ENCODE data around the gene IRAK1. TPM values are rescaled to one million over a fixed set of nuclear protein-coding genes. Genes with fewer than 3 reads are reported as not detected.
A peak's percentile ranks its signal among the peaks of the same experiment; 100 is the strongest.

Gene IRAK1
- total RNA-seq = 150 and 151 TPM in 2 replicates

DNA sequence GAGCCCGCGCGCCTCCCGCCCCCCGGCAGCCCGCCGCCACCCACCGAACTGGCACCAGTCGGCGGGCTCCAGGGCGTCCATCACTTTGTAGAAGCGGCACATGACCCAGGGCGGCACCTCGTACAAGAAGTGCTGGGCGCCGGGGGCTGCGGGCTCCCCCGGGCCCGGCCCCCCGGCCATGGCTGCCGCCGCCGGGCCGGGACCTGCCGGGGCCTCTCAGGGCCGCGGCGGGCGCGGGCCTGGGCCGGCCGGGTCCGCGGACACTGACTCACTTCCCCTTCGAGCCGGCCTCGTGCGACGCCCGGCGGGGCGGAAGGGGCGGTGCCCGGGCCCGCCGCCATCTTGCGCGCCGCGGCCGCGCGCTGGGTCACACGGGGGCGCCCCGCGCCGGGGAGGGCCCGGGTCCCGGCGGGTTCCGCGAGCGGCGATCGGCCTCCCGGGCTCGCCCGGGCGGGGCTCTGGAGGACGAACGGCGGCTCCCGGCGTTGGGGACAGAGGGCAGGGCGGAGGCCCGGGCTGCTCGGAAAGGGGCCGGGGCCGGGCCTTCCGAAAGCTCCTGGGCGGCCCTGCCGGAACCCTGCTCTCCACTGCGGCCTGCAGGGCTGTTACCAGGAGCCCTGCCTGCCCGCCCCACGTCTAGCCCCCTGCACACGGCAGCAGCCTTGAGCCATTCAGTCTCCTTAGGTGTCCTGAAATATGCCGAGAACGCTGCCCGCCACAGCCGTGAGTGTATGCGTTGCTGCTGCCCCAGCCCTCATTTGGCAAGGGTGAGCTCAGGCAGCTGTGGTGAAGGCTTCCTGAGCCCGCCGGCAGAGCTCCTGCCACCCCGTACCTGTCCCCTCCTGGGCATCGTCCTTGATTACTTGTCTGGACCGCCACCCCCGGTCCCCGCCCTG, at the start of gene IRAK1:
Gene IRAK1, minus strand, starts transcription at position 270 of the 896 bp plus-strand sequence. Its CDS starts 90 bp downstream, at position 180.
- intact Hi-C loops (cut with micrococcal nuclease) = loop anchor here (5.0 kb wide), 2 partner anchors 38 to 48 kb away; partner anchors contain the start of genes HCFC1 and TMEM187
- Mint-ChIP-seq H3K9me3 (no peaks in the 10 kb centered on the region), H3K4me1 (ENCODE audit: low read depth) (peaks cover 9% of the 10 kb centered on the region), H3K4me3 (ENCODE audit: low read depth) (peak within 1 kb of the TSS; percentile 88), H3K36me3 (ENCODE audit: low read depth) (peaks cover 20% of the 10 kb centered on the region), H3K27ac (peak within 1 kb of the TSS; percentile 92), H3K27me3 (ENCODE audit: low read depth) (no peaks in the 10 kb centered on the region)
- DNase-seq (ENCODE audit: low spot score) = peak; percentile 49

DNA sequence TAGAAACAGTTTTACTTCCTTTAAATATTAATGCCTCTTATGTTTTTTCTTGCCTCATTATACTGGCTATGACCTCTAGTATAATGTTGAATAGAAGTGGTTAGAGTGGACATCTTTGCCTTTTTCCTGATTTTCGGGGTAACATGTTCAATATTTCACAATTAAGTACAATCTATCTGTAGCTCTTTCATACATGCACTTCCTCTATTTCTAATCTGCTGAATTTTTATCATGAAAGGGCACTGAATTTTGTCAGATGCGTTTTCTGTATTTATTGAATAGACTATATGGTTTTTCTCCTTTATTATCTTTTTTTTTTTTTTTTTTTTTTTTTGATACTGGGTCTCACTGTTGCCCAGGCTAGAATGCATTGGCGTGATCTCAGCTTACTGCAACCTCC, 48.9 kb upstream of the IRAK1 start:
- DNase-seq (ENCODE audit: low spot score) = no peak
- intact Hi-C loops (cut with micrococcal nuclease) = no loop called here
- peaks cover 13% of the 10 kb centered on the region for H3K36me3 Mint-ChIP-seq (ENCODE audit: low read depth)
- no peaks in the 10 kb centered on the region for H3K9me3 Mint-ChIP-seq
- no peak overlapping the region for H3K27ac Mint-ChIP-seq
- H3K4me1 Mint-ChIP-seq (ENCODE audit: low read depth) = peaks cover 14% of the 10 kb centered on the region
- H3K27me3 Mint-ChIP-seq (ENCODE audit: low read depth) = no peaks in the 10 kb centered on the region
- H3K4me3 Mint-ChIP-seq (ENCODE audit: low read depth) = no peak overlapping the region

DNA sequence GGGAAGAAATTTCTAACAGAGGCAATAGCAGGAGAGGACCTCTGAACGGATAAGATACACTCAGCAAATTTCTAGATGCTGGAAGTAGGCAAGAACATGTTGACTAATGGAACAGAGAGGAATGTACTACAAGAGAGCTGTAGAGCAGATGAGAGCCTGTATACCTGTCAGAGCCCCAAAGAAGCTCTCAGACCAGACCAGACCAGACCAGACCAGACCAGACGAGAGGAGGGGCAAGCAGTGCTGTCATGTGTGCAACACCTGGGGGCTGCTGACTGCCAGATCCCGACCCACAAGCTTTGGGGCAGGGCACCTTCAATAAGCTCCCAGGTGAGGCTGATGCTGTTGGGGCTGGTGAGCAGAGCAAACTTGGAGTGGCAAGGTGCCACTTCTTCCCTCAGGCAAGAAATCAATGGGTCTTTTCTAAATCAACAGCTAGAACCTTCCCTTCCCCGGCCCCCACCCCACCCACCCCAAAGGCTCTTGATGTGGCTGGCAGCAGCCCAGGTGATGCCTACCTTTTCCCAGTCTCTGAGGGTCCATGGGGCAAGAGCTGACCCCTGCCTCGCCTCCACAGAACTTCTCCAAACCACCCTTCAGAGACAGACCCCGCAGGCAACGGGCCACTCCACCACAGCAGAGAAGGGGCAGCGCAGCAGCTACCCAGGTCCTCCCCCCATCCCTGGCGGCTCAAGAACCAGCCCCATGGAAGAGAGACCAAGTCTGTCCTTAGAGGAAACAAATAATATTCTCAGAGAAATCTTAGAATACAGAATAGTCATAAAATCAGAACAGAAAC, 45.1 kb upstream of the IRAK1 start:
- peak overlapping the region; percentile 3 for H3K27ac Mint-ChIP-seq
- intact Hi-C loops (cut with micrococcal nuclease) = no loop called here
- H3K4me1 Mint-ChIP-seq (ENCODE audit: low read depth) = peaks cover 28% of the 10 kb centered on the region
- H3K36me3 Mint-ChIP-seq (ENCODE audit: low read depth) = peaks cover 16% of the 10 kb centered on the region
- H3K27me3 Mint-ChIP-seq (ENCODE audit: low read depth) = no peaks in the 10 kb centered on the region
- no peaks in the 10 kb centered on the region for H3K9me3 Mint-ChIP-seq
- no peak overlapping the region for H3K4me3 Mint-ChIP-seq (ENCODE audit: low read depth)
- no peak for DNase-seq (ENCODE audit: low spot score)

DNA sequence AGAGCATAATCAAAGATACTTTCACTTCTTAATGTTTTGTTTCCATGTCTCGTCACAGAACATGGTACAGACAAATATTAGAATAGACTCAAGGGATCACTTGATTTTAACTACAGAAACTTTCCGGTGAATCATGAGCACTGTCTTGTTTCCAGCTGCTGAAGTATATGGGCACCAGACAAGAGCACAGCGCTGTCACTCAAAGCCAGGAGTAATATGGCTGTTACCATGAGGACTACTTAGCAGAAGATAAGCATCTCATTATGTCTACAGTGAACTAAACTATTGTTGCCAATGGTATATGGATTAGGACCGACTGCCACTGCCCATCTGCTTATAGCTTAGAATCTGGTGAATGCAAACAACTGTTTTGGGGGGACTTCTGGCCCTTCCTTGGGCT, 43.5 kb upstream of the IRAK1 start:
- H3K27ac Mint-ChIP-seq = no peak overlapping the region
- no peaks in the 10 kb centered on the region for H3K9me3 Mint-ChIP-seq
- intact Hi-C loops (cut with micrococcal nuclease) = no loop called here
- H3K36me3 Mint-ChIP-seq (ENCODE audit: low read depth) = peaks cover 24% of the 10 kb centered on the region
- no peak overlapping the region for H3K4me3 Mint-ChIP-seq (ENCODE audit: low read depth)
- DNase-seq (ENCODE audit: low spot score) = no peak
- H3K4me1 Mint-ChIP-seq (ENCODE audit: low read depth) = peaks cover 39% of the 10 kb centered on the region
- no peaks in the 10 kb centered on the region for H3K27me3 Mint-ChIP-seq (ENCODE audit: low read depth)

DNA sequence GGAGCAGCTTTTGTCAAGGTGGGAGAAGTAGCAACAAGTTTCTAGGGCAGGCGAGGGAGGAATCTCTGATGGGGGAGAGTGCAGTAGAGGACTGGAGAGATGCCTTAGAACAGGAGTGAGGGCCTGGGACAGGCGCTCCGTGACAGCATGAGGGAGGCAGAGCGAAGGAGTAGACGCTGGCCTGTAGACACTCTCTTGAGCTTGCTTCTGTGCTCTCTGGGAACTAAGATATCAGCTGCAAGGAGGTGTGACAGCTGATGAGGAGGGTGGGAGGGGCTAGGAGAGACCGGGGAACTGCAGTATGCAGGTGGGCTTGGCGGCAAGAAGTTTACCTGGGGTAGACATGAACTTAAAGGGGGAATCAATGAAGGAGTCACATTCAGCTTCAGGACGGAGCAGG, 42.1 kb upstream of the IRAK1 start:
- intact Hi-C loops (cut with micrococcal nuclease) = no loop called here
- no peak overlapping the region for H3K4me3 Mint-ChIP-seq (ENCODE audit: low read depth)
- no peaks in the 10 kb centered on the region for H3K9me3 Mint-ChIP-seq

DNA sequence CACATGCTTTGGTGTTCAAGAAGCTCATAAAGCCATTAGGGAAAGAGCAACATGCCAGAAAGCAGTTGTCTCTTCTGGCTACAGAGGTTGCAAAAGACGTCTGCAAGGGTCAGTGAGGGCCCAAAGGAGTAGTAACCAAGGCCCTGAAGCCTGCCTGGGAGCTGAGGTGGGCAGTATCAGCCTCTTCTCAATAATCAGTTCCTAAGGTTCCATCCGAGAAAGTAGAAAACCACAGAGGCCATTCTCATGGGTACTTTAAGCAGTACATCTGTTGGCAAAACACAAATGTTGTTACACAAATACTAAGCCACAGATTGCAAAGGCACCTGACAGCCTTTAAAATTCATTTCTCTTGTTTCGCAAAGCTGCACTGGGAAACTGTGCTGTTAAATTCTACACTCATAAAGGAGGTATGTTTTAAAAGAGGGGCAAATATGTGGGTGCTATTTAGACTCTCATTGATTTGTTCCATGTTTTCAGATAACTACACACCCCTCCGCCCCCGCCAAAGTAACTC, 40.1 kb upstream of the IRAK1 start:
- peak overlapping the region; percentile 27 for H3K27ac Mint-ChIP-seq
- peaks cover 52% of the 10 kb centered on the region for H3K4me1 Mint-ChIP-seq (ENCODE audit: low read depth)
- intact Hi-C loops (cut with micrococcal nuclease) = loop anchor here (5.0 kb wide), 1 partner anchor 38 kb away; the partner anchor contains the start of gene MECP2
- no peaks in the 10 kb centered on the region for H3K9me3 Mint-ChIP-seq
- no peaks in the 10 kb centered on the region for H3K27me3 Mint-ChIP-seq (ENCODE audit: low read depth)
- DNase-seq (ENCODE audit: low spot score) = no peak
- peaks cover 44% of the 10 kb centered on the region for H3K36me3 Mint-ChIP-seq (ENCODE audit: low read depth)
- no peak overlapping the region for H3K4me3 Mint-ChIP-seq (ENCODE audit: low read depth)

More for the DNA sequence above, 42.1 kb upstream of the IRAK1 start:
- H3K36me3 Mint-ChIP-seq (ENCODE audit: low read depth) = peaks cover 33% of the 10 kb centered on the region
- DNase-seq (ENCODE audit: low spot score) = no peak
- H3K27ac Mint-ChIP-seq = no peak overlapping the region
- peaks cover 50% of the 10 kb centered on the region for H3K4me1 Mint-ChIP-seq (ENCODE audit: low read depth)
- no peaks in the 10 kb centered on the region for H3K27me3 Mint-ChIP-seq (ENCODE audit: low read depth)

DNA sequence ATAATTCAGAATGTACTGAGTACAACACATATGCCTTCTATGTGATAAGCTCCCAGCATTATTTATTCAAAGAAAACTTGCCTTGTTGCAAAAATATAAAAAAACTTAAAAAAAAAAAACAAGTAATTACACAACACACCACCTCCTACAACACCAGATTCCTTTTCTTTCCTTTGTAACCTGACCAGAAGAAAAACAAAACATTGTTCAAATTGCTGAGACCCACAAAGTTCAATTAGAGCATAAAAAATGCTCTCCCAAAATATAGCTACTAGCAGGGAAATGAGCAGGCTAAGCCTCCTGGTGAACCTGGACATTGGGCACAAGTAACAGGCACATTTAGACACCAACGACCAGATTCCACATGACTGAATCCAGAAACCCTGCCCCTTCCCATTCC, 39.5 kb upstream of the IRAK1 start:
- H3K27me3 Mint-ChIP-seq (ENCODE audit: low read depth) = no peaks in the 10 kb centered on the region
- H3K36me3 Mint-ChIP-seq (ENCODE audit: low read depth) = peaks cover 39% of the 10 kb centered on the region
- no peak for DNase-seq (ENCODE audit: low spot score)
- peaks cover 48% of the 10 kb centered on the region for H3K4me1 Mint-ChIP-seq (ENCODE audit: low read depth)
- H3K9me3 Mint-ChIP-seq = no peaks in the 10 kb centered on the region
- intact Hi-C loops (cut with micrococcal nuclease) = loop anchor here (5.0 kb wide), 1 partner anchor 38 kb away; the partner anchor contains the start of gene MECP2
- no peak overlapping the region for H3K4me3 Mint-ChIP-seq (ENCODE audit: low read depth)
- peak overlapping the region; percentile 27 for H3K27ac Mint-ChIP-seq

DNA sequence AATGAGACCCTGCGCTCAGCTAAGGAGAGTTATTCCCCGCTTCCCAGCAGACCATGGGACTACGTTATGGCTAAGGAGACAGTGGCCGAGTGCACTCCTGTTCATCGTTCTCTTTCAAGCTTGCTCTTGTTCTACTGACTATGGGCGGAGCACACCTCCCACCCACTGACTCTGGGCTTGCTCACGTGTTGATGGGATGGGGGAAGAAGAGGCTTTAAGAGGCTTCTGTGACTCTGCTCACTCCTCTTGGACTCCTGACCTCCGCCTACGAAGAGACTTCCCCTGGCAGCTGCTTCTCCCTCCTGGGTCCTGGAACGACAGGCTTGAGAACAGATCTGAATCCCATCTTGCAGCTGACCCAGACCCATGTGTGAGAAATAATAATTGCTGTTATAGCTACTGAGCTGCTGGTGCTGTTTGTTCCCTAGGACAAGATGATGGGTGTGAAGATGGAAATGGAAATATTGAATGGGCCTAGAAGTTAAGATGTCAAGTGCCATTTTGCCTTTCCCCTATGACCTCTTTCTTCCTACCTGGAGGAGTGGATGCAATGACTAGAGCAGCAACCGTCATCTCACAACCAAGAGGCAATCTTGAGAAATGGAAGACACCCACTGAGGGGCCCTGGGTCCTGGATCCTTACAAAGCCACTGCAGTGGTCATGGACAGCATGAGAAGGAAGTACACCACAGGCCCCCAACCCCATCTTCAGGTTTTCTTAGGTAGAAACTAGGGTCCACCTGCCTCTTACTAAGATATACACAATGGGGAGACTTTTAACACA, 38.7 kb upstream of the IRAK1 start:
- Mint-ChIP-seq H3K9me3 (no peaks in the 10 kb centered on the region), H3K27ac (peak overlapping the region; percentile 78), H3K36me3 (ENCODE audit: low read depth) (peaks cover 38% of the 10 kb centered on the region), H3K4me1 (ENCODE audit: low read depth) (peaks cover 43% of the 10 kb centered on the region), H3K4me3 (ENCODE audit: low read depth) (no peak overlapping the region), H3K27me3 (ENCODE audit: low read depth) (no peaks in the 10 kb centered on the region)
- intact Hi-C loops (cut with micrococcal nuclease) = loop anchor here (5.0 kb wide), 1 partner anchor 39 kb away; the partner anchor contains the start of gene MECP2
- DNase-seq (ENCODE audit: low spot score) = no peak

DNA sequence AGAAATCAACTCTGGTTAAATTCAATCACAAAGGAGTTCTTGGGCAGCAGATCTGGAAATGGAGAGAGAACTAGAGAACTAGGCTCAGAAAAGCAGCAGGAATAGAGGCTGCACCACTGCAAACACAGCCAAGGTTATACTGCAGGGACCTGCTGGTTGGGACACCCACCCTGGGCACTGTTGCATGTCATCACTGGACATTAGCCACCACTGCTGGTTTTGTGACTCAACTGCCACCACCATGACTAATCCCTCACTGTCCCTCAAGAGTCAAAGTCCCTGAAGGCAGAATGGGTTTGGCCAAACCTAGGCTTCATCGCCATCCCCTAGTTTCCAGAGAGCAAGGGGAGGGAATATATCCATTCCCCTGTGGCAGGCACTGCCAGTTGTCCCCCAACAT, 38.1 kb upstream of the IRAK1 start:
- intact Hi-C loops (cut with micrococcal nuclease) = loop anchor here (5.0 kb wide), 1 partner anchor 40 kb away; the partner anchor contains the start of gene MECP2
- Mint-ChIP-seq H3K4me3 (ENCODE audit: low read depth) (no peak overlapping the region), H3K27ac (peak overlapping the region; percentile 65), H3K4me1 (ENCODE audit: low read depth) (peaks cover 42% of the 10 kb centered on the region), H3K9me3 (no peaks in the 10 kb centered on the region), H3K27me3 (ENCODE audit: low read depth) (no peaks in the 10 kb centered on the region), H3K36me3 (ENCODE audit: low read depth) (peaks cover 38% of the 10 kb centered on the region)
- DNase-seq (ENCODE audit: low spot score) = no peak

DNA sequence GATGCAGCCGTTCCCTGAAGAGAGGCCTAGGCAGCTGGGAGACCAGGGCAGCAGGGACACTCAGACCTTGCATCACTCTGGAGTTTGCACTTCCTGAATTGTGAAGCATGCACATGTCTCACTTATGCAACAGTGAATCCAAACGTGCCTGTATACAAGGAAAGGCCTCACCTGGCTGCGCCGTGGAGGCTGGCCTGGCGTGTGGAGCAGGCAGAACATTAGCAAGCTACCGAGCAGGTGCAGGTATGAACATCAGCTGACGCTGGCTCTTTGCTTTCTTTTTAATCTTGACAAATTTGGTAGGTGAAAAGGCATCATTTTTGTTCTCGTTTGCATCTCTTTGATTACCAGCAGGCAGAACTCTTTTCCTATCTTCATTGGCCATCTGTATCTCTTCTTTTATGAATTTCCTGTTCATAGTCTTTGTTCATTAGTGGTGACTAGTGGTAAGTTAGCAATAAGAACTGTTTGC, 37.1 kb upstream of the IRAK1 start:
- Mint-ChIP-seq H3K4me1 (ENCODE audit: low read depth) (peaks cover 42% of the 10 kb centered on the region), H3K9me3 (no peaks in the 10 kb centered on the region), H3K27me3 (ENCODE audit: low read depth) (no peaks in the 10 kb centered on the region), H3K4me3 (ENCODE audit: low read depth) (no peak overlapping the region), H3K36me3 (ENCODE audit: low read depth) (peaks cover 35% of the 10 kb centered on the region), H3K27ac (peak overlapping the region; percentile 65)
- intact Hi-C loops (cut with micrococcal nuclease) = loop anchor here (5.0 kb wide), 1 partner anchor 40 kb away; the partner anchor contains the start of gene MECP2
- no peak for DNase-seq (ENCODE audit: low spot score)

DNA sequence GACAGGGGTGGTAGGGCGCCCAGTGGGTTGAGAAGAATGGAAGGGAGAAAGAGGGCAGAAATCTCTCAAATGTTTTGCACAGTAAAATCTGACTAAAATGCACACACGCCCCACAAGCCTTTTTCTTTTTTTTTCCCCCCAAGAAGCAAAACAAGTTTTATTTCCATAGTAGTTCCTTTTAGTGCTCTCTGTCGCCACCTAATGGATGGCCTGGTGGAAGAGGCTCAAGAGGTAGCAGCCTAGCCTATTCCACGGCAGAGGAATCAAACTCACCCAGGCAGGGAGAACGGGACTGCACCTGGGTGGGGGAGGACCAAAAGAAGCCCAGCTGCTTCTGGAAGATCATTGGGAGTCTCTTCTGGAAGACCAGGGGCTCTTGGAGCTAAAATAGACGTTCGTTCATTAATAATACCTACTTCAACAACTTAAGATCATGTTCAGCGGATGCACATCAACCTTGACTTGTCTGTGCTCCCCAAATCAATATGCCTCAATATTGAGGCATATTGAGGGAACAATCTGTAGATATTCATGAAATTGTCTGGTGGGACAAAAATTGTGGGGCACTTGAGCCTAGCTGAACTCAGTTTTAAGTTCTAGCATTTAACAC, 31.6 kb upstream of the IRAK1 start:
- peaks cover 22% of the 10 kb centered on the region for H3K4me1 Mint-ChIP-seq (ENCODE audit: low read depth)

More for the DNA sequence above, 31.6 kb upstream of the IRAK1 start:
- intact Hi-C loops (cut with micrococcal nuclease) = no loop called here
- H3K9me3 Mint-ChIP-seq = no peaks in the 10 kb centered on the region
- H3K36me3 Mint-ChIP-seq (ENCODE audit: low read depth) = peaks cover 47% of the 10 kb centered on the region
- H3K27me3 Mint-ChIP-seq (ENCODE audit: low read depth) = no peaks in the 10 kb centered on the region
- peak overlapping the region; percentile 62 for H3K27ac Mint-ChIP-seq
- DNase-seq (ENCODE audit: low spot score) = peak; percentile 37
- H3K4me3 Mint-ChIP-seq (ENCODE audit: low read depth) = no peak overlapping the region

Data from activated T-helper 2 cell treated with anti-CD3 and anti-CD28 coated beads, Interferon-gamma antibody, Interleukin-2, Interleukin-4, amounts not matched to agents 10 μg/mL and 5 μg/mL and 100 μg/mL, durations not matched to agents 14 hours and 24 hours and 36 hours (primary cell).